Hippocampal formation (tissue), 2 donors: ENCODE data around the gene GALR3.
A peak's percentile ranks its signal among the peaks of the same experiment; 100 is the strongest.

ENCODE experiments used
- DNase-seq, 2 donors: peaks; one replicate each; lab custom pipeline; 2025; lab: John Stamatoyannopoulos, UW

GALR3 gene

DNA sequence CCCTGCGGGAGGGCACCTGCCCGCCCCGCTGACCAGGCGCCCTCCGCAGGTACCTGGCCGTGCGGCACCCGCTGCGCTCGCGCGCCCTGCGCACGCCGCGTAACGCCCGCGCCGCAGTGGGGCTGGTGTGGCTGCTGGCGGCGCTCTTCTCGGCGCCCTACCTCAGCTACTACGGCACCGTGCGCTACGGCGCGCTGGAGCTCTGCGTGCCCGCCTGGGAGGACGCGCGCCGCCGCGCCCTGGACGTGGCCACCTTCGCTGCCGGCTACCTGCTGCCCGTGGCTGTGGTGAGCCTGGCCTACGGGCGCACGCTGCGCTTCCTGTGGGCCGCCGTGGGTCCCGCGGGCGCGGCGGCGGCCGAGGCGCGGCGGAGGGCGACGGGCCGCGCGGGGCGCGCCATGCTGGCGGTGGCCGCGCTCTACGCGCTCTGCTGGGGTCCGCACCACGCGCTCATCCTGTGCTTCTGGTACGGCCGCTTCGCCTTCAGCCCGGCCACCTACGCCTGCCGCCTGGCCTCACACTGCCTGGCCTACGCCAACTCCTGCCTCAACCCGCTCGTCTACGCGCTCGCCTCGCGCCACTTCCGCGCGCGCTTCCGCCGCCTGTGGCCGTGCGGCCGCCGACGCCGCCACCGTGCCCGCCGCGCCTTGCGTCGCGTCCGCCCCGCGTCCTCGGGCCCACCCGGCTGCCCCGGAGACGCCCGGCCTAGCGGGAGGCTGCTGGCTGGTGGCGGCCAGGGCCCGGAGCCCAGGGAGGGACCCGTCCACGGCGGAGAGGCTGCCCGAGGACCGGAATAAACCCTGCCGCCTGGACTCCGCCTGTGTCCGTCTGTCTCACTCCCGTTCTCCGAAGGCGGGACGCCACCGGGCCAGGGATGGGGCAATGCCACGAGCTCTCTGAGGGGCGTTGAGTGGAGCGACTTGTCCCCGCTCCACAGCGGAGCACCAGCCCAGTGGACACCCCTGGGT lies 1.8 kb downstream of the GALR3 start:
- DNase-seq, result no peak

DNA sequence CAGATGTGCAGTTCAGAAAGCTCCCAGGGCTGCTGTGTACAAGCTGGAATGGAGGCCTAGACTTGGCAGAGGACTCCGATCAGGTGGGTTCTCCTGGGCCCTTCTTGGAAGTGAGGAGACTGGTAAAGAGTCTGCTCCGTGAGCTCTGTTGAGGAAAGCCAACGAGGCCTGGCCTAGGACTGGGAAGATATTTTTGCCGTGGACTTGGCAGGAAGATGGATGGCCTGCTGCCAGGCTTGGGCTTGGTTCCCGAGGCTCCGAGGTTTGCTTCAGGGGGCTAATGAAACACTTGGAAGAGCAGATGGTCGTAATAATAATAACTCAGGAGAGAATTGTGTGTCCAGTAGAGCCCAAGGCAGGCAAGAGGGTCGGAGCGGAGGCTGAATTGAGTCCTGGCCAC lies 3.9 kb downstream of the GALR3 start:
- peak in 1 of 2 donors; percentile 44 for DNase-seq

DNA sequence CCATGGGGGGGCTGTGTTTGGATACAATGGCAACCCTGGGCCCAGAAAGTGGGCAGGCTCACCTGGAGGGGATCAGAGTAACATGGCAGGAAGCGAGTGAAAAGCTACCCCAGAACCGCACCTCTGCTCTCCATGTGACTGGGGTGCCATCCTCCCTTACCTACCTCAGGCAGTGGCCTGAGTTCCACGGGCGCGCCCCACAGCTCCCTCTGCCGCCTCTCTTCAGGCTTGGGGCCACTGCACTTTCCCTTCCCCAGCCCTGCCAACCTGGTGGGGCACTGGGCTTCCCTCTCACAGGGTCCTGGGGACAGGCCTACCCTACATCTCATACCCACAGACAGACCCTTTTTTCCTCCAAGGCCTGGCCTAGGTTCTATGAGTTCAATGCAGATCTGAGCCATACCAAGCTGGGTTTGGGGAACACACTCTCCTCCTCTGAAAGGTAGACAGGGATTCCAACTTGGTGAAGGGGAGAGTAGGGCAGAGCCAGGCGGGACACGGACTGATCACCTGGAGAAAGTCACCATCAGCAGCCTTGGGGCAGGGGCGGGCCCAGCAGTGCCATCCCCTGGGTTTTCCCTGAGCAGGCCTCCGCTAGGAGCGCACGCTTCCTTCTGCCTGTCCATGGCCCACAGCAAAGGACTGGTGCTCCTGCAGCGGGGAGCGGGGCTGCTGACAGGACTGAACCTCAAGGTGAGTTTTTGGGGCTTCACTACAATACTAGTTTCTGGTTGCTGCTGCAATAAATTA lies 7.1 kb downstream of the GALR3 start:
- no peak for DNase-seq

DNA sequence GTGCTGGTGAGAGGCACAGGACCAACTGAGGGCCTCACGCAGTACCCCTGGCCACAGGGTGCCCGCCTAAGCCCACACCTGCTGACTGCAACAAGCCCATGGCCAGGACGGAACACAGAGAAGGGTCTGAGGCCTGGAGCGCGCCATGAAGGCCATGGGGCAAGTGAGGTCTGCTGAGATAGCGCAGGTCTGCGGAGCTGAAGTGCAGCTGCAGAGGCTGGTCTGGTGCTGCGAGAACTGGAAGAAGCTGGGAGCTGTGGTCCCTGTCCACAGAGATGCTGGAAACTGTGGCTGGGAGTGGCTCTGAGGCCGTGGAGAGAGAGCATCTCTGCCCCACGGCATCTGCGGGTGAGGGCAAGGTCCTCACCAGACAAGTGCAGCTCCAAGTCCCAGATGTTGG lies 8.3 kb downstream of the GALR3 start:
- DNase-seq, result no peak

DNA sequence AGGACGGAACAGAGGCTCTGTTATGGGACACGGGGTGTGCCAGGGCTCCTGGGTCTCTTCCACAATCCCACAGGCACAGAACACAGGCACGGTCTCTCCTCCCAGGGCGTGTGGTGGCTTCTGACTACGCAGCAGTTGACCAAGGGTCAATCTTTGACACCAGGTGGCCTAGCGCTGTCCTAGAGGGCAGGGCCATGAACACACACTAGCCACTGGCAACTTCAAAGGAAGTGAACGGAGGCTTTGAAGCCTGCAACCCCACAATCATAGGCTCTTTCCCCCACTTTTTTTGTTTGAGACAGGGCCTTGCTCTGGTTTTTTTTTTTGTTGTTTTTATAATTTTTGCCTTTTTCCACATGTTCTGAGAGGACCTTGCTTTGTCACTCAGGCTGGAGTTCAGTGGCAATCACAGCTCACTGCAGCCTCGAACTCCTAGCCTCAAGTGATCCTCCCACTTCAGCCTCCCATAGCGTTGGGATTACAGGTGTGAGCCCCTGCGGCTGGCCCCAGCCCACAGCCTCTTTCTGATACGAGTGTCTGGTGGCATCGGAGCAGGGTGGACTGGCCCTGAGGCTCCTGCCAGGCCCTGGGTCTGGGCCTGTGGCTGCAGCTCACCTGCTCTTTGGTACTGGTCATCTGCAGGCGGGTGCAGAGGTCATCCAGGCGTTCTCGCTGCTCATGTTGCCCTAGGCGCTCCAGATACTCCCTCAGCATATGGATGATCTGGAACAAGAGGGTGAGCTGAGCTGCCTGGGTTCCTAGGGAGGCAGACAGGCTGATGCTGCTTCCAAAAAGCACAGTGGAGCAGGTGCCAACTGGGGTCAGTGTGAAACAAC lies 9.1 kb downstream of the GALR3 start:
- DNase-seq, result no peak

DNA sequence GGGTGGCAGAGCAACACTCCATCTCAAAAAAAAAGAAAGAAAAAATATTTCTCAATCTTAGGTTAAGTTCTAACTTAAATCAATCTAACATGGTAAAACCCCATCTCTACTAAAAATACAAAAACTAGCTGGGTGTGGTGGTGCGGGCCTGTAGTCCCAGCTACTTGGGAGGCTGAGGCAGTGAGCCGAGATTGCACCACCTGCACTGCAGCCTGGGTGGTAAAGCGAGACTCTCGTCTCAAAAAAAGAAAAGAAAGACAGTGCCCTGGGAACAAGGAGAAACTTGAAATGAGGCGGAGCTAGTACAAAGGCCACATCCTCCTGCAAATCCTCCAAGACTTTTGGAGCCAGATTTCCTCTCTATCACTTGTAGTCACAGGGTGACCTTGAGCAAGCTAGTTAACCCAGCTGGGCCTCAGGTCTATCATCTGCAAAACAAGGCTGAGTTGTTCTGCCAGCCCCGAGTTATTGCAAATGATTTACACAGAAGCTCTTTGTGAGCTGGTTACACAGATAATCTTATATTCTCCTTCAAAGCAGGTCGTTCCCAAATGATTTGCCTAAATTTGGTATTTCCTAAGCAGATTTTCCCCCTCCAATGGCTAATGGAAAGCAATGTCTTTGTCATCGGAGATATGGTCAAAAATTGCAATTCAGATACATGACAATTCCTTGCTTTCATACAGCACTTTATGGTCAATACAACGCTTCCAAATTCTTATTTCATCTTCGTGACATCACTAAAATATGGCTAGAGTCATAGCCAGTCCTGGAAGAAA lies 19.0 kb downstream of the GALR3 start:
- DNase-seq, result no peak

DNA sequence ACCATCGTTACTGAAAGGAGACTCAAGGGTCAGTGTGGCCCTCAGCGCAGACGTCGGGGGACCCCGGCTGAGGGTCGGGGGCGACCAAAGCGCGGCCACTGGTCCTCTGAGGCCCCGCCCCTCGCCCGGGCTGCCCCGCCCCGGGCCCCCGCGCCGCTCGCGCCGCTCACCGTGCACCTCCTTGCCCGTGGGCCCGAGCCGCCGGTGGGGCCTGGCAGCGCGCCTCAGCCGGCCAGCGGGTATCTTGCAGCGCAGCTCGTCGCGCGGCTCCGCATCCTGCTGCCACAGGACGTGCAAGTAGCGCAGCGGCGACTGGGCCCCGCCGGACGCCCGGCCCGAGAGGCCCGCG lies 20.5 kb downstream of the GALR3 start:
- DNase-seq, result no peak

DNA sequence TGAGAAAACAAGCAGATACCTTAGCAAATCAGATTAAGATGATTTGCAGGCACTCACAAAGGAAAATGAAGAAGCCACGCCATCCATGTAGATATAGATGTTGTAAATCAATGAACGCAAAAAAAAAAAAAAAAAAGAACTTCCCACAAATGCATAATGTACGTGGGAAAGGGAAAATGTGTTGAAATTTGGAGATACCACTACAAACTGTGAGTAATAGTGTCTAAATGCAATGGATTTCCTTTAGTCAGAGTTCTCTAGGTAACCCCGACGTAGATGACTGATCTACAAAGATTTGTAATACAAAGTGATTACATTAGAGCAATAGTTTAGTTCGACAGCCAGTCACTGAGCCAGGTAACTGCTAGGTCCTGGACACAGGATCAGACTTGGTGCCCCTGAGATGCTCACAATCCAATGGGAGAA lies 21.7 kb downstream of the GALR3 start:
- DNase-seq, result no peak

DNA sequence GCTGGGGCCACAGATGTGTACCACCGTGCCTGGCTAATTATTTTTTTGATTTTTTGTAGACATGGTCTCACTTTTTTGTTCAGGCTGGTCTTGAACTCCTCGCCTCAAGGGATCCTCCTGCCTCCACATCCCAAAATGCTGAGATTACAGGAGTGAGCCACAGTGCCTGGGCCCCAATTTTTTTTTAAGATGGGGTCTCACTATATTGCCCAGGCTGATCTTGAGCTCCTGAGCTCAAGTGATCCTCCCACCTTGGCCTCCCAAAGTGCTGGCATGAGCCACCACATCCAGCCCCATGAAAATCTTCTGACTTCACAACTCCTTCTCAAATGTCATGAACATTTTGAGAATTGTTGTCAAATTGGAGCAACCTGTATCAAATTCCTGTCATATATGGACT lies 23.3 kb downstream of the GALR3 start:
- no peak for DNase-seq

DNA sequence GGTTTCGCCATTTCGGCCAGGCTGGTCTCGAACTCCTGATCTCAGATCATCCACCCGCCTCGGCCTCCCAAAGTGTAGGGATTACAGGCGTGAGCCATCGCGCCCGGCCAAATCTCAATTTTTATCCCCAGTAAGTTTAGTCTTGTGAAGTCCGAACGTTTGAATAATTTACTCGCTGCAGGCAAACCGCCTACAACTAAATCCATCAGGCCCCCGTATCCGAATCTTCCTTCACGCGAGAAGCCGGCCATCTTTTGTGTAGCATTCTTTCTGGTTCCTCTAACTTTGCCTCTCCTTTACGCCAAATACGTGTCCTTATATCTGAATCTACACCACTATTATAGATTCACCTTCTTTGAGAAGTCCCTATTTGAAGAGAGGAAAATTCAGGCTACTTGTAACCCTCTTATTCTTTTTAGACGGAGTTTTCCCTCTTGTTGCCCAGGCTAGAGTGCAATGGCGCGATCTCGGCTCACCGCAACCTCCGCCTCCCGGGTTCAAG lies 25.5 kb downstream of the GALR3 start:
- DNase-seq, result no peak

DNA sequence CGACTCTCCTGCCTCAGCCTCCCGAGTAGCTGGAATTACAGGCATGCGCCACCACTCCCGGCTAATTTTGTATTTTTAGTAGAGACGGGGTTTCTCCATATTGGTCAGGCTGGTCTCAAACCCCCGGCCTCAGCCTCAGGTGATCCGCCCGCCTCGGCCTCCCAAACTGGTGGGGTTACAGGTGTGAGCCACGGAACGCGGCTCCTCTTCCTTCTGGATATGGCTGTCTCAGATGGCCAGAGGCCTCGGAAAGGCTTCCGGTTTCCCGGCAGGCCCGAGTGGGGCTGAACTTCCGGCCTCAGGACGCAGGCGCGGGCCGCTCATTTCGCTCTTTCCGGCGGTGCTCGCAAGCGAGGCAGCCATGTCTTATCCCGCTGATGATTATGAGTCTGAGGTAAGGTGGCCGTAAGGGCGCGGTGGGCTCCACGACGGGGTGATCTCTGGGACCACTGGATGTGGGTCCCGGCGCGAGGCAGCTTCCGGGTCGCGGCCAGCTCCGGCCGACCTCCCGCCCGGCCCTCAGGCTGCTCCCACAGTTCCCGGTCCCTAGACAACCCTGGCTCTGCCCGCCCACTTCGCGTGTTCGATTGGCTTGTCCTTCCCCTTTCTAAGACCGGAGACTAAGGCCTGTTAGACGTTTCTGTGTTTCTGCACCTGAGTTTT lies 26.0 kb downstream of the GALR3 start, which contains the start of gene EIF3L:
Gene EIF3L, plus strand, starts transcription at position 331 of the 663 bp plus-strand sequence. Its CDS starts 31 bp downstream, at position 362.
- DNase-seq, result peak; percentile 85 to 93

DNA sequence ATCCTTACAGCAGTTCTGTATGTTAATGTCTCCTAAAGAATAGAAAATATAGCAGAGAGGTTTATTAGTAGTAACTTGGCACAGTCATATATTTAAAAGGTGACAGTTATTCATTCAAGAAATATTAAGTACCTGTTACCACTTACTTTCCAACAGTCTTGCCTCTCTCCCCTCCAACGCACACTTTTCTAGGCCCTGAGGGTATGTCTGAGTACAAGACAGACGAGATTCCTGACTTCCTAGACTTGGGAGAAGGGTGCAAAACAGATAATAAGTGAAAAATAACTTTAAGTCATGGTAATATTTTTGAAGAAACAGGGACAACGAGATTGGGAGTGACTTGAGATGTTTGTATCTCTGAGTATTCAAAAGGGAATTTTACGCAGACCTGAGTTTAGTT lies 27.6 kb downstream of the GALR3 start:
- DNase-seq, result no peak

DNA sequence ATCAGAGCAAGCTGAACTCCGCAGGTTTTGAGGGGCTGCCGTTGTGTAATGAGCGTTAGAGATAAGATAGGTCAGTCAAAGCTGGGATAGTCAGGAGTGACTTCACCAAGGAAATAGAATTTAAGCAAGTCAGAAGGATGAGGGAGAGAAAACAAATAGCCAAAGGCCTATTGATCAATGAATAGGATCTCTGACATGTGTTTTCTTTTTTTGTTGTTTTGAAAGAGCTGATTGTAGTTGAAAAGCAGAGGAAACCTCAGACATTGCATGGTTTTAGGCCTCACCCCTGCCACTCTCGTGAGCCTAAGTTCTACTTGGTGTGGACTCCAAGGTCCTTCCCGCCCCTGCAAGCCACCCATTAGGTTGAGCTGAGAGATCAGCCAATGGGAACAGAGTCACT lies 29.2 kb downstream of the GALR3 start:
- DNase-seq, result no peak

DNA sequence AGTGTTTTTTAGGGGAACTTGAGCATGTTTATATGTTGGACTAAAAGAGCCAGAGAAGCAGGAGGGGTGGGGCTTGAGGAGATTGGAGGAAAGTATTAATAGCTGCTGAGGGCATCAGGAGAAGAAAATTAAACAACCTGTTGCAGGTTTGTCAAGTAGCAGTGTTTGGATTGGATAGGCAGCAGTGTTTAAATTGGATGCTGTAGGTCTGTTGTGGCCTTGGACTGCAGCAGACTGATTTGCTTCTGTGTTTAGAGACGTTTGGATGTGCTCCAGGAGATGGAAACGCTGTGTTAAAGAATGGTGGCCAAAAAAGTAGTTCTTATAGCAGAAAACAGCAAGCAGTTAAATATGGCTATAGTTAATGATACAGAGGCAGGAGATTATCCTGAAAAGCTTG lies 31.8 kb downstream of the GALR3 start:
- no peak for DNase-seq

DNA sequence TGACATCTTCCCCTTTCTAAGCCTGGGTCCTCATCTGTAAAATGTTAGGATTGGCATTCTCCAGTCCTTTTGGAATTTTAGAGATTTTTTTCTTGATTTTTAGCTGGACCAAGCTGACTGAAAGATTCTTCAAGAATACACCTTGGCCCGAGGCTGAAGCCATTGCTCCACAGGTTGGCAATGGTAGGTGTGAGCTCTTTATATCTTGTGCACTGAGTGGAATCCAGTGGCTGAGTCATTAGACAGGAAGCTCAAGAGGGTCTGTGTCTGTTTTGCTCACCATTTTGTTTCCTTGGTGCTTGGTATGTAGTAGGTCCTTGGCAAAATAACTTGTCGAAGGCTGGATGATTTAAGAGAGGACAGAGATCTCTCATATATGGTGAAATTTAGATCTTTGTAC lies 32.3 kb downstream of the GALR3 start:
- DNase-seq, result no peak

DNA sequence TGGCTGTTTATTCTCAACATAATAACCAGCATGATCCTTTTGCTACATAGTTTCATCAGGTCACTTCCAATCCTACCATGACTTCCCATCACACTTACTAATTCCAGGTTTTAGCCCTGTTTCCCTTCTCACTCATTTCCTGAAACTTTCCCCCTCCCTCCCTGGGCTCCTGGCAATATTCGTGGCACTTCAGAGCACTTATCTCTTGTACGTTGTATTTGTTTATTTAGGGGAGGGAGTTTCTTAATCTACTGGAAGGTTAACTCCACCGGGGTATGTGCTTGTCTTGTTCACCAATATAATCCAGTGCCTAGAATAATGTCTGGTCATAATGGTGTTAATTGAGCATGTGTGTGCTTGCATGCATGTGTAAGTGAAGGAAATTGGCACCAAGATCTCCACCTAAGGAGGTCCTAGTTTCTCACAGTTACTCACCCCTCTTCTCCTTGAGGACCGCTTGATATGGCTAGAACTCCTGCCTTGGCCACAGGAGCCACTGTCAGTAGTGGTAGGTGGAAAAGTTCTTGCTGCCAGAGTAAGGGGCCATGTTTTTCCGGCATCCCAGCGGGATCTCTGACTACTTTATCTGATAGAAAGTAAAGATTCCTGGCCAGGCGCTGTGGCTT lies 37.7 kb downstream of the GALR3 start:
- DNase-seq, result no peak

DNA sequence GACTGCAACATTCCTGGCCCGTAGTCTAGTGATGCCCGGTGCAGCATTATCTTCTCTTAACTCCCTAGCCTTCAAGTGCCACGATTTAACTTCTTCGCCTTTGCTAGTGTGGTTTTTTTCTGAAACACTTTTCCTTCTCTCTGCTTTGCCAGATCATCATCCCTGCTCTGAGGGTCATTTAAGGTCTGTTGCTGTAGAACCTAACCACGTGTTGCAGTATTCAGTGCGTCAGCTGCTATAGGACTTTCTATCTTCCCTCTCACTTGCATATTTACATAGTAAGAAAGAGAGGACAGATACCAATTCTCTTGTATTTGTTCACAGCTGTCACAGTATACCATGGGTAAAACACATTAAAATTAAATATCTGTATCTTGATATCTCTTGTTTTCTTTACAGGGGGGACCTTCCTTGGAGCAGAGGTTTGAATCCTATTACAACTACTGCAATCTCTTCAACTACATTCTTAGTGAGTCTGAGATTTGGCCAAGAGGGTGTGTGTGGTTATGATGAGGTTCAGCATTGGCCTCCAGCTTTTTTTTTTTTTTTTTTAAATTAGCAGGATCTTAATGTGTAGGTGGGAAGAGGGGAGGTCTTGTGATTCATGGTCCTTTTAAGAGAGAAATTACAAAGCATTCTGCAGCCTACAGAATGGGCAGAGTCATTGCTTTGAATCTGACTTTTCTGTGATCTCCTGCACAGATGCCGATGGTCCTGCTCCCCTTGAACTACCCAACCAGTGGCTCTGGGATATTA lies 39.6 kb downstream of the GALR3 start:
- DNase-seq, result no peak

DNA sequence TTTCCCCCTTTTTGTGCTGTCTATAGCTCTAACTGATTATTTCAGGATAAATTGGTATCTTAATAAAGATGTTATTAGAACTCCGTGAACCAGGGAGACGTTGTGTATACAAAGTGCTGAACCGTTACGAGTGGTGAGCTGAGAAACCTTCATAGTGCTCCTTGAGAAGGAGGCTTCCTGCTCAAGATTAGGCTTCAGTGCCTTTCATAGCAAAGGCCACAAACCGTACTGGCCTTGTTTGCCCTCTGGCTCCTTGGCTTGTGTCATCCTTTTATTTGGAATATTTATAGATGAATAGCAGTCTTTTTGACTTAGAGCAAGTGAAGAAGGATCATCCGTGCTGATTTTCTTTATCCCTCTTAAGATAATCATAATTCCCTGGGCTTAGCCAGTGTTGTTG lies 42.3 kb downstream of the GALR3 start:
- no peak for DNase-seq

DNA sequence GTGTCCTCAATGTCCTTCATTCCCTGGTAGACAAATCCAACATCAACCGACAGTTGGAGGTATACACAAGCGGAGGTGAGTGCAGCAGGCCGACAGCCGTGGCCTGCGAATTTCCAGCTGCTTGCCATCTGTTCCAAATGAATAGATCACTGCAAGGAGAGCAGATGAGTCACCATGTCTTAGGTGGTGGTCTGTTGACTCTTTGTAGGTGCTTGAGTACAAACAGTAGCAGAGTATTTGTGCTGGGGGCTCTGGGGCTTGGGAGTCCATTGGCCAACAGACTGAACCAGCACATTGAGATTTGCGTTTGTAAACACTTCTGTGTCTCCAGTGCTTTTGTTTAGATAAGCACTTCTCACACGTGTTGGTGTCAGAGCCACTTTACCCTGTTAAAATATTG lies 47.1 kb downstream of the GALR3 start:
- DNase-seq, result no peak
